GM12878 (cell line): ENCODE data around the gene SETD1A. TPM values are rescaled to one million over a fixed set of nuclear protein-coding genes. Genes with fewer than 3 reads are reported as not detected.

ENCODE experiments used
- BCL3 ChIP-seq: IDR thresholded peaks from 2 replicates; pipeline ENCODE4 v1.6.1; 2011; ENCODE audit warnings: borderline replicate concordance, low read depth, mild to moderate bottlenecking, moderate library complexity, low read length; ENCODE audit not compliant: insufficient read depth, poor library complexity, severe bottlenecking
- GATAD2B ChIP-seq: fragments of 450-650 bp; conservative IDR thresholded peaks from 2 replicates; pipeline ENCODE4 v1.6.1; 2017; ENCODE audit warnings: low read depth, mild to moderate bottlenecking, moderate library complexity
- IRF5 ChIP-seq: fragments of 450-650 bp; IDR thresholded peaks from 2 replicates; pipeline ENCODE4 v1.6.1; 2017; ENCODE audit warnings: borderline replicate concordance
- MTA3 ChIP-seq: IDR thresholded peaks from 2 replicates; pipeline ENCODE4 v1.6.1; 2012; ENCODE audit warnings: low read length, inconsistent platforms, borderline replicate concordance
- NR2F1 ChIP-seq: fragments of 450-650 bp; conservative IDR thresholded peaks from 2 replicates; pipeline ENCODE4 v1.6.1; 2017; ENCODE audit warnings: mild to moderate bottlenecking
- PAX8 ChIP-seq: fragments of 450-650 bp; IDR thresholded peaks from 2 replicates; pipeline ENCODE4 v1.6.1; 2017; ENCODE audit warnings: mild to moderate bottlenecking, moderate library complexity
- PBX3 ChIP-seq: IDR thresholded peaks from 2 replicates; pipeline ENCODE4 v1.6.1; 2011; ENCODE audit warnings: mild to moderate bottlenecking, low read depth, low read length, moderate library complexity; ENCODE audit not compliant: insufficient replicate concordance
- RELA ChIP-seq: fragments of 450-650 bp; IDR thresholded peaks from 2 replicates; pipeline ENCODE4 v1.8.0; 2014; ENCODE audit warnings: borderline replicate concordance; ENCODE audit not compliant: partially characterized antibody
- RFX5 ChIP-seq: IDR thresholded peaks from 2 replicates; pipeline ENCODE4 v1.6.1; 2011; ENCODE audit warnings: low read depth, low read length, improper control_type of control experiment
- TCF7 ChIP-seq: IDR thresholded peaks from 2 replicates; pipeline ENCODE4 v1.6.1; 2014; ENCODE audit warnings: antibody characterized with exemption, borderline replicate concordance
- ZNF274 ChIP-seq: IDR thresholded peaks from one replicate; pipeline ENCODE4 v1.8.0; 2011; ENCODE audit not compliant: insufficient read length, insufficient read depth
- ZSCAN29 ChIP-seq: fragments of 450-650 bp; IDR thresholded peaks from 2 replicates; pipeline ENCODE4 v1.6.1; 2017; ENCODE audit warnings: mild to moderate bottlenecking, moderate library complexity
- polyA plus RNA-seq, 11 experiments: library from polyadenylated mRNA; depleted of rRNA in 4 of 11; unstranded in 6 of 11; stranded (reverse) in 5 of 11; fragments of >200 nt; fragmentation: Nextera tagmentation in 4 of 11; fragmentation: Illumina TruSeq in 1 of 11; extraction: Ambion mirVana in 4 of 11; extraction: Trizol in 1 of 11; gene quantifications; 1 replicate in 1 of 11; 2 replicates in 10 of 11; pipeline versions ENCODE4 v1.2.1 to v1.2.3, GENCODE V29; 2011 to 2016; ENCODE audit warnings: inconsistent platforms in 2 of 11, missing spikeins in 2 of 11, low read depth in 1 of 11
- total RNA-seq, 4 experiments: library from RNA; depleted of rRNA in 3 of 4; stranded (reverse); fragments of >200 nt in 3 of 4; fragmentation: Illumina TruSeq in 1 of 4; extraction: Trizol in 1 of 4; gene quantifications; 2 replicates each; pipeline versions ENCODE4 v1.2.1 to v1.2.3, GENCODE V29; 2013 to 2021
- TF ChIP-seq, protein P1 (sequence below): fragments of 450-650 bp; IDR thresholded peaks from 2 replicates; pipeline ENCODE4 v1.6.1; 2016; ENCODE audit warnings: mild to moderate bottlenecking, moderate library complexity, borderline replicate concordance
- TF ChIP-seq, protein P2 (sequence below): fragments of 450-650 bp; formaldehyde crosslinking; IDR thresholded peaks from 2 replicates; pipeline ENCODE4 v1.4.0; 2022; ENCODE audit warnings: mild to moderate bottlenecking, moderate library complexity
- TF ChIP-seq, protein P3 (sequence below): IDR thresholded peaks from 2 replicates; pipeline ENCODE4 v1.6.1; 2011; ENCODE audit warnings: borderline replicate concordance, low read depth, mild to moderate bottlenecking, moderate library complexity, mixed read lengths, low read length; ENCODE audit not compliant: insufficient read depth; ENCODE audit errors: extremely low read length

Gene SETD1A
- total and polyA plus RNA-seq, 10 of the 15 experiments (the other 5 are each of a cell fraction or from before 2014, with no cell fraction given): 0.02 to 25.9 (median 4.9) TPM

- TF ChIP-seq RELA (peak; percentile 79), ZNF274 (no peak), NR2F1 (peak; percentile 89), RFX5 (0 out of 2 replicates have a peak, but pooled peaks have one; percentile 8), MTA3 (no peak), GATAD2B (peak; percentile 96), BCL3 (no peak), TCF7 (no peak), ZSCAN29 (no peak), PBX3 (peak; percentile 3), PAX8 (no peak), IRF5 (no peak)
- TF ChIP-seq, protein P1, sequence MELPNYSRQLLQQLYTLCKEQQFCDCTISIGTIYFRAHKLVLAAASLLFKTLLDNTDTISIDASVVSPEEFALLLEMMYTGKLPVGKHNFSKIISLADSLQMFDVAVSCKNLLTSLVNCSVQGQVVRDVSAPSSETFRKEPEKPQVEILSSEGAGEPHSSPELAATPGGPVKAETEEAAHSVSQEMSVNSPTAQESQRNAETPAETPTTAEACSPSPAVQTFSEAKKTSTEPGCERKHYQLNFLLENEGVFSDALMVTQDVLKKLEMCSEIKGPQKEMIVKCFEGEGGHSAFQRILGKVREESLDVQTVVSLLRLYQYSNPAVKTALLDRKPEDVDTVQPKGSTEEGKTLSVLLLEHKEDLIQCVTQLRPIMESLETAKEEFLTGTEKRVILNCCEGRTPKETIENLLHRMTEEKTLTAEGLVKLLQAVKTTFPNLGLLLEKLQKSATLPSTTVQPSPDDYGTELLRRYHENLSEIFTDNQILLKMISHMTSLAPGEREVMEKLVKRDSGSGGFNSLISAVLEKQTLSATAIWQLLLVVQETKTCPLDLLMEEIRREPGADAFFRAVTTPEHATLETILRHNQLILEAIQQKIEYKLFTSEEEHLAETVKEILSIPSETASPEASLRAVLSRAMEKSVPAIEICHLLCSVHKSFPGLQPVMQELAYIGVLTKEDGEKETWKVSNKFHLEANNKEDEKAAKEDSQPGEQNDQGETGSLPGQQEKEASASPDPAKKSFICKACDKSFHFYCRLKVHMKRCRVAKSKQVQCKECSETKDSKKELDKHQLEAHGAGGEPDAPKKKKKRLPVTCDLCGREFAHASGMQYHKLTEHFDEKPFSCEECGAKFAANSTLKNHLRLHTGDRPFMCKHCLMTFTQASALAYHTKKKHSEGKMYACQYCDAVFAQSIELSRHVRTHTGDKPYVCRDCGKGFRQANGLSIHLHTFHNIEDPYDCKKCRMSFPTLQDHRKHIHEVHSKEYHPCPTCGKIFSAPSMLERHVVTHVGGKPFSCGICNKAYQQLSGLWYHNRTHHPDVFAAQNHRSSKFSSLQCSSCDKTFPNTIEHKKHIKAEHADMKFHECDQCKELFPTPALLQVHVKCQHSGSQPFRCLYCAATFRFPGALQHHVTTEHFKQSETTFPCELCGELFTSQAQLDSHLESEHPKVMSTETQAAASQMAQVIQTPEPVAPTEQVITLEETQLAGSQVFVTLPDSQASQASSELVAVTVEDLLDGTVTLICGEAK: peak; percentile 98
- TF ChIP-seq, protein P2, sequence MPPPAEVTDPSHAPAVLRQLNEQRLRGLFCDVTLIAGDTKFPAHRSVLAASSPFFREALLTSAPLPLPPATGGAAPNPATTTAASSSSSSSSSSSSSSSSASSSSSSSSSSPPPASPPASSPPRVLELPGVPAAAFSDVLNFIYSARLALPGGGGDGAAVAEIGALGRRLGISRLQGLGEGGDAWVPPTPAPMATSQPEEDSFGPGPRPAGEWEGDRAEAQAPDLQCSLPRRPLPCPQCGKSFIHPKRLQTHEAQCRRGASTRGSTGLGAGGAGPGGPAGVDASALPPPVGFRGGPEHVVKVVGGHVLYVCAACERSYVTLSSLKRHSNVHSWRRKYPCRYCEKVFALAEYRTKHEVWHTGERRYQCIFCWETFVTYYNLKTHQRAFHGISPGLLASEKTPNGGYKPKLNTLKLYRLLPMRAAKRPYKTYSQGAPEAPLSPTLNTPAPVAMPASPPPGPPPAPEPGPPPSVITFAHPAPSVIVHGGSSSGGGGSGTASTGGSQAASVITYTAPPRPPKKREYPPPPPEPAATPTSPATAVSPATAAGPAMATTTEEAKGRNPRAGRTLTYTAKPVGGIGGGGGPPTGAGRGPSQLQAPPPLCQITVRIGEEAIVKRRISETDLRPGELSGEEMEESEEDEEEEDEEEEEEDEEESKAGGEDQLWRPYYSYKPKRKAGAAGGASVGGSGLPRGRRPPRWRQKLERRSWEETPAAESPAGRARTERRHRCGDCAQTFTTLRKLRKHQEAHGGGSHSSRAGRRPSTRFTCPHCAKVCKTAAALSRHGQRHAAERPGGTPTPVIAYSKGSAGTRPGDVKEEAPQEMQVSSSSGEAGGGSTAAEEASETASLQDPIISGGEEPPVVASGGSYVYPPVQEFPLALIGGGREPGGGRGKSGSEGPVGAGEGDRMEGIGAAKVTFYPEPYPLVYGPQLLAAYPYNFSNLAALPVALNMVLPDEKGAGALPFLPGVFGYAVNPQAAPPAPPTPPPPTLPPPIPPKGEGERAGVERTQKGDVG (CRISPR knock-in tag): peak; percentile 81; the same call in 1 of the 2 replicates
- TF ChIP-seq, protein P3, sequence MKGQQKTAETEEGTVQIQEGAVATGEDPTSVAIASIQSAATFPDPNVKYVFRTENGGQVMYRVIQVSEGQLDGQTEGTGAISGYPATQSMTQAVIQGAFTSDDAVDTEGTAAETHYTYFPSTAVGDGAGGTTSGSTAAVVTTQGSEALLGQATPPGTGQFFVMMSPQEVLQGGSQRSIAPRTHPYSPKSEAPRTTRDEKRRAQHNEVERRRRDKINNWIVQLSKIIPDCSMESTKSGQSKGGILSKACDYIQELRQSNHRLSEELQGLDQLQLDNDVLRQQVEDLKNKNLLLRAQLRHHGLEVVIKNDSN: peak; percentile 98
Measured at GRCh38 chr16:31032736-31033708, 75.5 kb downstream of the SETD1A start, which contains the start of gene STX4 (continued).
